GM06990 (cell line): ENCODE measurements around the gene TTC31.
A peak's percentile ranks its signal among the peaks of the same experiment; 100 is the strongest.

Experiments used
- DNase-seq: peaks from one replicate; pipeline ENCODE4 v3.0.0-alpha.2; 2011; ENCODE audit not compliant: insufficient read length; ENCODE audit errors: extremely low read depth
- H3K27me3 ChIP-seq: replicated peaks from 2 replicates; pipeline ENCODE4 v1.6.0; 2011; ENCODE audit warnings: low read length; ENCODE audit not compliant: control insufficient read depth, insufficient read depth
- H3K36me3 ChIP-seq: 2 replicates; pipeline ENCODE4 v1.5.1; 2011; ENCODE audit warnings: low read length; ENCODE audit not compliant: control insufficient read depth, insufficient read depth
- H3K4me3 ChIP-seq: replicated peaks from 2 replicates; pipeline ENCODE4 v1.5.1; 2011; ENCODE audit warnings: low read depth, mild to moderate bottlenecking, control low read depth, low read length
- CTCF ChIP-seq: IDR thresholded peaks from 2 replicates; pipeline ENCODE4 v1.5.1; 2011; ENCODE audit warnings: low read length, control low read depth, mild to moderate bottlenecking, inconsistent platforms; ENCODE audit not compliant: insufficient read depth, poor library complexity, severe bottlenecking

TTC31 gene

DNA sequence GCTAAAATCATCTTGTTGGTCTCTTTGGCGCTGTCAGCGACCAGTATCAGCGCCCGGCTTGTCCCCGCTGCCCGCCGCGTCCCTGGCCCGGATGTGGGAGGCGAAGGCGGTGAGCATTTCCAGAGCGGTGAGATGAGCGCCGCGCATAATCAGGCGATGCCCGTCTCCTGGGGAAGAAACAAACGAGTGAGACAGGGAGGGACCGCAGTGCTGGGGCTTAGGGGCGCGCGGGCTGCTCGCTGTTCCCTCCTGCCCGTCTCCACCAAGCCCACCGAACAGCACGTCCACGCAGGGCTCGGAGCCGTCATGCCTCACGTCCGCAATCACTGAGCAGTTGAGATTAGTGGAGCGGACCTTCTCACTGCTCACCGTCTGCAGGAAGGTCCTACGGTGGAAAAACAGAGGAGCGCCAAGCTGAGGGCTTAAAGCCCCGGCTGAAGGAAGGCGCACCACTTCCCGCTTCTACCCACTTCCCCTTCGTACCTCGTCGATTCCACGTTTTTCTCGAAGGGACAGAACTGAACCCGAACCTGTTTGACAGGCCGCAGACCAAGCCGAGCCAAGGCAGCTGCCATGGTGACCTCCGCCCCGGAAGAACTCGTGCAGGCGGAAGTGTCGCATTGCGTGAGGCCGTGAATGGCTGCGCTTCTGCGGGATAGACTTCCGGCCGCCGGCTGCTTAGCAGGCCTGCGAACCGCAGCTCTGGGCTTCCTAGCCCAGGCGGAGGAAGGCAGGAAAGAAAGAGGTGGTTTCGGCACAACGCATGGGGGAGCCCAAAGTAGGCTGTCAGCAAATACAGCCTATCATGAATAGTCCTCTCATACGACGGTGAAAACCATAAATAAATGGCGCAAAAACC, 10.6 kb upstream of the TTC31 start, which contains the start of gene MRPL53:
Gene MRPL53, minus strand, starts transcription at position 595 of the 859 bp plus-strand sequence. Its CDS starts 20 bp downstream, at position 575.
- Histone ChIP-seq H3K27me3 (no peaks in the 10 kb centered on the region), H3K4me3 (peak within 1 kb of the TSS; percentile 93), H3K36me3 (peaks cover 6% of the 10 kb centered on the region)
- no peak for TF ChIP-seq CTCF
- peak; percentile 93 for DNase-seq

GRCh38 chr2:74472945-74473258, 10.0 kb upstream of the TTC31 start:
- no peak for DNase-seq
- Histone ChIP-seq H3K4me3 (peak overlapping the region; percentile 93), H3K27me3 (no peaks in the 10 kb centered on the region), H3K36me3 (peaks cover 8% of the 10 kb centered on the region)
- TF ChIP-seq CTCF = no peak

GRCh38 chr2:74474481-74474880, 8.4 kb upstream of the TTC31 start:
- H3K36me3 ChIP-seq = peaks cover 8% of the 10 kb centered on the region

GRCh38 chr2:74474899-74475298, 8.0 kb upstream of the TTC31 start:
- no peak overlapping the region for H3K4me3 ChIP-seq
- peak; percentile 29 for TF ChIP-seq CTCF
- DNase-seq = no peak
- H3K27me3 ChIP-seq = no peaks in the 10 kb centered on the region
- H3K36me3 ChIP-seq = peaks cover 8% of the 10 kb centered on the region

More at GRCh38 chr2:74474481-74474880, 8.4 kb upstream of the TTC31 start:
- Histone ChIP-seq H3K27me3 (no peaks in the 10 kb centered on the region), H3K4me3 (no peak overlapping the region)
- DNase-seq = no peak
- no peak for TF ChIP-seq CTCF

DNA sequence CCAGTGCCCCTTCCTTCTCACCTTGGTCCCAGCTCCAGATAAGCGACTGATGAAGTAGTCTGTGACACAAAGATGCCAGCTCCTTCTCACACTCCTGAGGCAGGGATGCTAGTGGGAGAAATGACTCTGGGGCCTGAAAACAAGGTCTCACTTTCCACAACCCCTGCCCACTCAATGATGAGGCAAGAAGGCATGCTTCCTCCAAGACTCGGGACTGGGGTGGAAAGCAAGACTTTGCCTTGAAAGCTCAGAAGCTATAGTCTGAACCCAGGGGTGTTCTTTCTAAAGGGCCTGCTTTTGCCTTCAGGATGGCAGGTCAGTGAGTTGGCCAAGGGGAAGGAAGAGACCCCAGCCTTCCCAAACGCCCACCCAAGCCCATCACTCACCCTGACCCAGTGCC, 1.4 kb upstream of the TTC31 start:
- H3K4me3 ChIP-seq = peak overlapping the region; percentile 94
- no peaks in the 10 kb centered on the region for H3K27me3 ChIP-seq
- peaks cover 4% of the 10 kb centered on the region for H3K36me3 ChIP-seq
- no peak for DNase-seq
- no peak for TF ChIP-seq CTCF
